Keratinocyte (primary cell): Measurements from ENCODE around the gene SCD5. TPM values are rescaled to one million over a fixed set of nuclear protein-coding genes. Genes with fewer than 3 reads are reported as not detected.

Source experiments
- DNase-seq: peaks from one replicate; pipeline ENCODE4 v3.0.0-alpha.2; 2011; ENCODE audit warnings: low read depth, missing footprints, low spot score
- FAIRE-seq: peaks from 2 replicates; lab custom pipeline; 2011; peaks lifted over from hg19 to GRCh38; lab: Jason Lieb, UNC
- H2AFZ ChIP-seq: 2 replicates; pipeline ENCODE4 v1.6.0; 2012; ENCODE audit warnings: low read length, control low read depth, inconsistent platforms; ENCODE audit not compliant: control insufficient read depth
- H3K27ac ChIP-seq: 2 replicates; pipeline ENCODE4 v1.5.1; 2011; ENCODE audit warnings: low read length; ENCODE audit not compliant: control insufficient read depth, insufficient read depth
- H3K27me3 ChIP-seq: 3 replicates; pipeline ENCODE4 v1.6.0; 2011; ENCODE audit warnings: low read length; ENCODE audit not compliant: control insufficient read depth, insufficient read depth; ENCODE audit errors: extremely low read depth
- H3K36me3 ChIP-seq, 2 experiments: 2 replicates in 1 of 2; 3 replicates in 1 of 2; pipeline ENCODE4 v1.5.1; 2011; ENCODE audit warnings: low read length in 2 of 2, mild to moderate bottlenecking in 1 of 2; ENCODE audit not compliant: control insufficient read depth in 2 of 2, insufficient read depth in 2 of 2; ENCODE audit errors: extremely low read depth in 1 of 2
- H3K4me1 ChIP-seq: 3 replicates; pipeline ENCODE4 v1.5.1; 2011; ENCODE audit warnings: low read length; ENCODE audit not compliant: control insufficient read depth, insufficient read depth; ENCODE audit errors: extremely low read depth
- H3K4me2 ChIP-seq: 3 replicates; pipeline ENCODE4 v1.6.0; 2011; ENCODE audit warnings: low read depth, low read length; ENCODE audit not compliant: control insufficient read depth, insufficient read depth; ENCODE audit errors: extremely low read depth
- H3K4me3 ChIP-seq, 3 experiments: fragments of 200-600 bp in 1 of 3; sonication (generic) in 1 of 3; 2 replicates in 2 of 3; 3 replicates in 1 of 3; pipeline ENCODE4 v1.5.1; 2011 to 2016; ENCODE audit warnings: low read length in 3 of 3, mild to moderate bottlenecking in 3 of 3, control low read depth in 2 of 3, inconsistent platforms in 1 of 3, low read depth in 1 of 3, mixed read lengths in 1 of 3, mixed run types in 1 of 3, moderate library complexity in 1 of 3; ENCODE audit not compliant: control insufficient read depth in 2 of 3, insufficient read depth in 2 of 3; ENCODE audit errors: extremely low read depth in 1 of 3
- H3K79me2 ChIP-seq: 2 replicates; pipeline ENCODE4 v1.6.0; 2012; ENCODE audit warnings: low read length; ENCODE audit not compliant: control insufficient read depth, insufficient read depth
- H3K9ac ChIP-seq: 3 replicates; pipeline ENCODE4 v1.6.0; 2011; ENCODE audit warnings: low read length; ENCODE audit not compliant: control insufficient read depth, insufficient read depth; ENCODE audit errors: extremely low read depth
- H3K9me1 ChIP-seq: 3 replicates; pipeline ENCODE4 v1.6.0; 2011; ENCODE audit warnings: low read length; ENCODE audit not compliant: control insufficient read depth, insufficient read depth; ENCODE audit errors: extremely low read depth
- H3K9me3 ChIP-seq: 2 replicates; pipeline ENCODE4 v1.5.1; 2012; ENCODE audit warnings: low read depth, low read length; ENCODE audit not compliant: control insufficient read depth
- H4K20me1 ChIP-seq: 3 replicates; pipeline ENCODE4 v1.6.0; 2011; ENCODE audit warnings: low read length; ENCODE audit not compliant: control insufficient read depth, insufficient read depth; ENCODE audit errors: extremely low read depth
- CTCF ChIP-seq, 3 experiments: IDR thresholded peaks in 1 of 3; conservative IDR thresholded peaks in 1 of 3; optimal IDR thresholded peaks in 1 of 3; 2 replicates in 2 of 3; 3 replicates in 1 of 3; pipeline versions ENCODE3 to v1.5.1; 2011; ENCODE audit warnings: low read length in 3 of 3, mild to moderate bottlenecking in 3 of 3, moderate library complexity in 2 of 3, control low read depth in 1 of 3, inconsistent platforms in 1 of 3; ENCODE audit not compliant: insufficient read depth in 2 of 3; ENCODE audit errors: extremely low read depth in 1 of 3
- EZH2 ChIP-seq: IDR thresholded peaks from one replicate; pipeline ENCODE4 v1.6.1; 2012; ENCODE audit warnings: inconsistent platforms, mild to moderate bottlenecking, low read length, moderate library complexity
- dilution Hi-C: fragments of 300-500 bp; cut with MboI; formaldehyde crosslinking; loops from one replicate; pipeline ENCODE4 v1.7.0; 2020; ENCODE audit warnings: low sequenced_read_pairs; ENCODE audit not compliant: extremely low pct_ligation_motif_present
- polyA plus RNA-seq, 5 experiments: library from polyadenylated mRNA; depleted of rRNA in 3 of 5; stranded (reverse) in 3 of 5; stranded (forward) in 1 of 5; unstranded in 1 of 5; fragments of >200 nt; gene quantifications; 1 replicate in 1 of 5; 2 replicates in 3 of 5; 3 replicates in 1 of 5; pipeline versions ENCODE4 v1.2.1 to v1.2.3, GENCODE V29; 2011 to 2012; ENCODE audit warnings: missing spikeins in 2 of 5, low read depth in 1 of 5, low replicate concordance in 1 of 5

SCD5 gene
- polyA plus RNA-seq, 1 donor (not counting 4 experiments of a cell fraction or from before 2014, with no cell fraction given) = 39.4 TPM

GRCh38 chr4:82715731-82716617 lies 82.6 kb downstream of the SCD5 start:
- TF ChIP-seq CTCF (optimal IDR thresholded peaks at IDR 0.05 in 1 of 3, IDR thresholded peaks at IDR 0.05 in 1 of 3, conservative IDR thresholded peaks at IDR 0.05 in 1 of 3; ENCODE audit: extremely low read depth in 1 of 3, insufficient read depth in 2 of 3, low read length in 3 of 3) = no peak
- no peak for TF ChIP-seq EZH2
- Histone ChIP-seq H3K9me1 (peaks cover 2% of the 10 kb centered on the region), H3K4me1 (peaks cover 8% of the 10 kb centered on the region), H3K9me3 (no peaks in the 10 kb centered on the region), H3K27ac (no peak overlapping the region), H3K4me3 (no peak overlapping the region), H2AFZ (no peak overlapping the region), H3K79me2 (peaks cover 8% of the 10 kb centered on the region), H3K36me3 (no peaks in the 10 kb centered on the region), H4K20me1 (peaks cover 3% of the 10 kb centered on the region), H3K27me3 (no peaks in the 10 kb centered on the region), H3K4me2 (no peak overlapping the region), H3K9ac (no peak overlapping the region)
- FAIRE-seq (peak; percentile 5), DNase-seq (no peak)
- dilution Hi-C loops = no loop called here

- Histone ChIP-seq H3K36me3 (no peaks in the 10 kb centered on the region), H3K4me1 (peaks cover 8% of the 10 kb centered on the region), H3K4me3 (no peak overlapping the region), H3K9ac (peak overlapping the region; percentile 15), H2AFZ (no peak overlapping the region), H3K27me3 (no peaks in the 10 kb centered on the region), H3K9me1 (peaks cover 2% of the 10 kb centered on the region), H3K79me2 (peaks cover 10% of the 10 kb centered on the region), H3K27ac (peak overlapping the region; percentile 55), H3K9me3 (no peaks in the 10 kb centered on the region), H4K20me1 (peaks cover 3% of the 10 kb centered on the region), H3K4me2 (peak overlapping the region; percentile 19)
- peak; percentile 81 for FAIRE-seq
- TF ChIP-seq CTCF (optimal IDR thresholded peaks at IDR 0.05 in 1 of 3, IDR thresholded peaks at IDR 0.05 in 1 of 3, conservative IDR thresholded peaks at IDR 0.05 in 1 of 3; ENCODE audit: extremely low read depth in 1 of 3, insufficient read depth in 2 of 3, low read length in 3 of 3) (no peak), EZH2 (no peak)
- peak; percentile 25 for DNase-seq
- dilution Hi-C loops = no loop called here
Observed at GRCh38 chr4:82713856-82714255, 84.7 kb downstream of the SCD5 start.
